Measurements from ENCODE around the gene SEMA4B.
"Not testable (repeated sequence)": the region's sequence is repeated elsewhere in the genome, so short reads cannot be mapped to it uniquely, and the experiment has no call there.

SEMA4B gene

GRCh38 chr15:90259524-90259923 is 58.4 kb downstream of the SEMA4B start:
- DNase-seq (ENCODE audit: low read depth): no peak

- DNase-seq (ENCODE audit: low read depth): not testable (repeated sequence)
Observed at GRCh38 chr15:90260731-90261130, 59.6 kb downstream of the SEMA4B start.

GRCh38 chr15:90261811-90262210 is 60.7 kb downstream of the SEMA4B start:
- DNase-seq (ENCODE audit: low read depth): peak; percentile 25

GRCh38 chr15:90262426-90262825 is 61.3 kb downstream of the SEMA4B start:
- no peak for DNase-seq (ENCODE audit: low read depth)

GRCh38 chr15:90264671-90265070 is 63.5 kb downstream of the SEMA4B start:
- no peak for DNase-seq (ENCODE audit: low read depth)

- DNase-seq (ENCODE audit: low read depth): peak; percentile 68
Observed at GRCh38 chr15:90265271-90266060, 64.3 kb downstream of the SEMA4B start, which contains the start of gene NGRN. Gene NGRN, plus strand, starts transcription at chr15:90265672. Its CDS starts 41 bp downstream, at chr15:90265713.

GRCh38 chr15:90266061-90266431 is 64.9 kb downstream of the SEMA4B start:
- DNase-seq (ENCODE audit: low read depth): no peak

GRCh38 chr15:90266485-90266884 is 65.4 kb downstream of the SEMA4B start:
- no peak for DNase-seq (ENCODE audit: low read depth)

- DNase-seq (ENCODE audit: low read depth): no peak
Observed at GRCh38 chr15:90268415-90268814, 67.3 kb downstream of the SEMA4B start.

GRCh38 chr15:90270502-90271150 is 69.5 kb downstream of the SEMA4B start:
- DNase-seq (ENCODE audit: low read depth): no peak

GRCh38 chr15:90271459-90272166 is 70.5 kb downstream of the SEMA4B start:
- no peak for DNase-seq (ENCODE audit: low read depth)

- not testable (repeated sequence) for DNase-seq (ENCODE audit: low read depth)
Observed at GRCh38 chr15:90278467-90278866, 77.3 kb downstream of the SEMA4B start.

Measured in HS-5 (cell line).